22Rv1 (cell line): ENCODE results near the gene VASN.

ENCODE experiments used
- H3K27ac ChIP-seq: fragments of 450-650 bp; 2 replicates; pipeline ENCODE4 v1.5.1; 2017
- ZFX ChIP-seq: fragments of 450-650 bp; IDR thresholded peaks from 2 replicates; pipeline ENCODE4 v1.6.1; 2017; ENCODE audit warnings: antibody characterized with exemption, borderline replicate concordance
- TF ChIP-seq, protein P1 (sequence below): fragments of 450-650 bp; IDR thresholded peaks from 2 replicates; pipeline ENCODE4 v1.5.1; 2017; ENCODE audit warnings: mild to moderate bottlenecking

The VASN gene

DNA sequence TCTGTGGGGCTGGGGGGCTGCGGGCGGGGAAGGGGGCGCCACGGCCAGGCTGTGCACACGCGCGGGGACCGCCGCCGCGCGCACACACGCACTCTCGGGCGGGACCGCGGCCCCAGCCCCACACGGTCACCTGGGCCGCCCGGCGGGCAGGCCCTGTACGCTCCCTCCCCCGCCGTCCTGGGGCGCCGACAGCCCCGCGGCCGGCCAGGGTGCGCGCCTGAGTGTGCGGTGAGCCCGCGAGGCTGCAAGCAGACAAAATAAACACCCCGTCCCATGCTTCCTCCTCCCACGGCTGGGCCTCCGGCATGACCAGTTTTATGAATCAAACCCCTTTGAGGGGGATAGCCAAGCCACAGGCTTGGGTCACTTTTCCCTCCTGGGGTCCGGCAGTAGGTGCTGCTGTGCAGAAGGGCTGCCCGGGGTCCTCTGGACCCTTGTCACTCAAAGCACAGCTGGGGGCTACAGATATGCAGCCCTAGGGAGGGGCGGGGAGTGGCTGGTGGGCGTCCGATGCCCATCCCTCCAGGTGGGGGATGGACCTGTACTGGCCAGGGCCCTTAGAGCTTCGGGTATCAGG lies 441 bp downstream of the VASN start:
- TF ChIP-seq ZFX = no peak
- TF ChIP-seq, protein P1, sequence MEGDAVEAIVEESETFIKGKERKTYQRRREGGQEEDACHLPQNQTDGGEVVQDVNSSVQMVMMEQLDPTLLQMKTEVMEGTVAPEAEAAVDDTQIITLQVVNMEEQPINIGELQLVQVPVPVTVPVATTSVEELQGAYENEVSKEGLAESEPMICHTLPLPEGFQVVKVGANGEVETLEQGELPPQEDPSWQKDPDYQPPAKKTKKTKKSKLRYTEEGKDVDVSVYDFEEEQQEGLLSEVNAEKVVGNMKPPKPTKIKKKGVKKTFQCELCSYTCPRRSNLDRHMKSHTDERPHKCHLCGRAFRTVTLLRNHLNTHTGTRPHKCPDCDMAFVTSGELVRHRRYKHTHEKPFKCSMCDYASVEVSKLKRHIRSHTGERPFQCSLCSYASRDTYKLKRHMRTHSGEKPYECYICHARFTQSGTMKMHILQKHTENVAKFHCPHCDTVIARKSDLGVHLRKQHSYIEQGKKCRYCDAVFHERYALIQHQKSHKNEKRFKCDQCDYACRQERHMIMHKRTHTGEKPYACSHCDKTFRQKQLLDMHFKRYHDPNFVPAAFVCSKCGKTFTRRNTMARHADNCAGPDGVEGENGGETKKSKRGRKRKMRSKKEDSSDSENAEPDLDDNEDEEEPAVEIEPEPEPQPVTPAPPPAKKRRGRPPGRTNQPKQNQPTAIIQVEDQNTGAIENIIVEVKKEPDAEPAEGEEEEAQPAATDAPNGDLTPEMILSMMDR = no peak
- H3K27ac ChIP-seq = 0 out of 2 replicates have a peak overlapping the region, but pooled peaks have one; percentile 29

DNA sequence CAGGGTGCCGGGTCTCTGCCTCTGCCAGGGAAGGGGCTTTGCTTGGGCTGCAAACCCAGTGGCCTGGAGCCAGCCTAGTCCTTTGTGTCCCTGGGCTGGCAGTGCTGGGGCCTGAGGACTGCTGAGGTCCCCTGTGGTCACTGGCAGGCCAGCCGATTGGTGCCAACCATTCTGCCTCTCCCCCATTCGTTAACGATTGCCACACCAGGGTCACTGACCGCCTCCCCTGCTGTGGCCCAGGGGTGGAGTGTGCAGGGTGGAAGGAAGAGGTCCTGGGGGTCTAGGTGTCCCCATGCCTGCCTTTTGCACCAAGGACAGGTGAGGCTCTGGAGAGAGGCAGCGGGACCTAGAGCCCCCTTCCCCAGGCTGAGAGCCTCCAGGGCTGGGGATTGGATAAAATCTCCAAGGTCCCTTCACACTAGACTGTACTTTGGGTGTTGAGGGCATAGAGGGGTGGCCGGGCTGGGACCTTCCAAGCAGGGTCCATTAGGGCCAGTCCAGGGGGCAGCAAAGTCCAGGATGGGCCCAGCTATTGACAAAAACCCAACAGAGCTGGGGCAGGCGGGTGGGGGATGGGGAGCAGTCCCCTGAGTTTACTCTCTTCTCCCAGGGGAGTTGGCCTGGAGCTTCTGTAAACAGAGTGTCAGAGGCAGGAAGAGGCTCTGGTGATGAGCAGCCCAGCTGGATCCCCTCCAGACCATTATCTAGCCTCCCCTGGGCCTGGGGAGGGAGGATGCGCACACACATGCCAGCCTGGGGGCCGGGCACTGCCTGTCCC lies 1.1 kb downstream of the VASN start:
- no peak overlapping the region for H3K27ac ChIP-seq
- no peak for TF ChIP-seq ZFX
- TF ChIP-seq, protein P1 = no peak

DNA sequence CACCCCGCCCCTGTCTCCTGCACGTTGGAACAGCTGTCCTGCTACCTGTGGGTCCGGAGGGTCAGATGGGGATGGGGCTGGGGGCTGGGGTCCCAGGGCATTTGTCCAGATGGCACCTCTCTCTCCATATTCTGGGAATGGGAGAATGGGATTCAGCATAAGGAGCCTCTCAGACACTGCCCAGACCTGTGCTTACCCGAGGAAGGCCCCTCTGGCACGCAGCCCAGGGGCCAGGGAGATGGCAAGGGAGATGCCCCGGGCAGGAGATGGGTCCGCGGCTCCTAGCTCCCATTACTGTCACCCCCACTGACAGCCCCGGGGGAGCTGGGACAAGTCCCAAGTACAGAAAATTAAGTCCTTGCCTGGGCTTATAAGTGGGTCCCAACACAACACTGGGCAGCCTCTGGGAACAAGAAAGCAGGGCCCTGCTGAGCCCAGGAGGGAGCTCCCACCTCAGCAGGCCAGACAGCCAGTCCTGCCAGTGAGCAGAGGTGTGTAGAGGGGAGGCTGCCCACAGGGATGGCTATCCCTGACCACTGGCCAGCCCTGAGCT lies 1.8 kb downstream of the VASN start:
- no peak overlapping the region for H3K27ac ChIP-seq
- TF ChIP-seq ZFX = no peak
- TF ChIP-seq, protein P1 = no peak

DNA sequence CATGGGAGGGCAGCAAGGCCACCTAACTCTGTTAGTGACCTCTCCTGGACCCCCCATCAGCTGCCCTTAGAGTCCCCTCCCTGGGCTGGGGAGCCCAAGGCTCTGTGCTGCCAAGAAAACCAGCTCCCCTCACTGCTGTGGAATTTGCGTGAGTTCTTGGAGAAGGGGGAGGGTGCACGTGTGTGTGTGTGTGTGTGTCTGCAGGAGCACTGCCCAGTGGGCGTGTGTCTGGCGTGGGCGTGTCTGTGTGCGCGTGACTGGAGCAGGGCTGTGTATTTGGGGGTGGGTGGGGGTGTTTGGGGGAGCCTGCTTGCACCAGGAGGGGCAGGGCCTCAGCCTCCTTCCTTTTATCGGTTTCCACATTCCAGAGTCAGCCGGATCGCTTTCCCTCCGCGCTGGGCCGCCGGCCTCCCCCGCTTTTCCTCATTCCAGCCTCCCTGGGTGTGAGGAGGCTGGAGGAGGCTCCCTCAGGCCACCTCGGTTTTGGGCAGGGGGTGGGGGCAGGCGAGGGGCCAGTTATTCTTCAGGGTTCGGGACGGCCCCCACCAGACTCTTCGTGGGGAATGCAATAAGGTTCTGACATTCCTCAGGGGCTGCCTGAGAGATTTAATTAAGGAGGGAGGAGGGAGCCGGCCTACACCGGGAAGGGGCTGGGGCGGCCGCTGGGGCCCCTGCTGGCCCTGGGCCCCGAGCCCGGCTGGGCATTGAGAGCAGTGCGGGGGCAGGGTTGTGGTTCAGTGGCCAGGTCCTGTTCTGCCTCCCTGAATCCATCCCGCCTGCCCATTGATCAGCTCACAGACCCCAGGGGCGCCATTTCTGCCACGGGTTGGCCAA lies 2.5 kb downstream of the VASN start:
- H3K27ac ChIP-seq = no peak overlapping the region
- TF ChIP-seq ZFX = no peak
- TF ChIP-seq, protein P1 = no peak

DNA sequence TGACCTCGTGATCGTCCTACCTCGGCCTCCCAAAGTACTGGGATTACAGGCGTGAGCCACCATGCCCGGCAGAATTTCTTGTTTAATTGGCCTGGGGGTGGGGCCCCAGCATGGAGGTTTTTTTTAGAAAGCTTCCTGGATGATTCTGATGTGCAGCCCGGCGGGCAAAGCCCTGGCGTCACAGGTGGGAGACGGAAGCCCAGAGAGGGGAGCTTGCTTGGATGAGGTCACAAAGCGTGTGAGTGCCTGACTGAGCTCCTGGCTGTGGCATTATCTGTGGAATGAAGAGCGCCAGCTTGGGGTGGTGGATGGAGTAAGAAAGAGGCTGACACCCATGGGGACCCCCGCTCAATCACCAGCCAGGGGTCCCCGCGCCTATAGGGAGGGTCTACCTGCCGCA lies 4.1 kb downstream of the VASN start:
- TF ChIP-seq, protein P1 = no peak
- TF ChIP-seq ZFX = no peak
- H3K27ac ChIP-seq = no peak overlapping the region

DNA sequence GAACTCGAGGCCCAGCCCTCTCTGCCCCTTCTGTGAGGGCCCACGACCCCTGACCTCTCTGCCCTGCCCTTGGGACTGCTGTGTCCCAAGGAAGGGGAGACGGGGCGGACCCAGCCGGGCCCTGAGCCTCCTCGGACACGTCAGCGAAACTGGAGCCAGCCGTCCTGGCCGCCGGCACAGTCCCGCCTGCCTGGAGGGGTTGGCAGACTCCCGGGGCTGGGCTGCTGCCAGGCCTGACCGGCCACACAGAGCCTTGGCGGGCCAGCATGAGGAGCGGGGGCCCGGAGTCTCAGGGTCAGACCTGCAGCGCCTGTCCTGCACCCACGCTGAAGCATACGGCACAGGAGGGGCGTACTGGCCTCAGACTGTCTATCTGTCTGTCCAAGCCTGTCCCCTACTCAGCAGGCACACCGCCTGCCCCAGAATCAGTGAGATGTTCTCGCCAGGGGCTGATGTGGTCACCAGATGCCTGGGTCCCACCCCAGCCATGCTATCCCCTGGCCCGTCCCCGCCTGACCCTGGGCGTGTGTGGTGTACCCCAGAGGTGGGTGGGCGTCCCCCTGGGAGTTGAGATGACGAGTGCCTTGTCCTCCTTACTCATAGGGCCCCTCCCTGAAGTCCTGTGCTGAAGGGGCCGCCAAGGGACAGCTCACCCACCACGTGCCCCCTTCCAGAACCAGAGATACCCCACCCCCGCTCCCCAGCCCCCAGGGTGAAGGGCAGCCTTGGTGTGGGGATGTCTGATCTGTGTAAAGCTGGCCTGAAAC lies 4.7 kb downstream of the VASN start:
- H3K27ac ChIP-seq = no peak overlapping the region
- TF ChIP-seq, protein P1 = no peak
- no peak for TF ChIP-seq ZFX
